HepG2 (cell line): ENCODE data around the gene NRL. TPM values are rescaled to one million over a fixed set of nuclear protein-coding genes. Genes with fewer than 3 reads are reported as not detected.

Source experiments
- AFF4 ChIP-seq: sonication (generic); formaldehyde crosslinking; IDR thresholded peaks from 2 replicates; pipeline ENCODE4 v1.4.0; 2020; ENCODE audit warnings: missing genetic modification reagents
- ARHGAP35 ChIP-seq: sonication (generic); formaldehyde crosslinking; IDR thresholded peaks from 2 replicates; pipeline ENCODE4 v1.9.0; 2022; ENCODE audit warnings: mild to moderate bottlenecking, inconsistent platforms, moderate library complexity, missing genetic modification reagents, borderline replicate concordance
- FOXK1 ChIP-seq: sonication (generic); formaldehyde crosslinking; IDR thresholded peaks from 2 replicates; pipeline ENCODE4 v1.4.0; 2020; ENCODE audit warnings: low read depth, missing genetic modification reagents, borderline replicate concordance
- GATAD1 ChIP-seq: IDR thresholded peaks from 2 replicates; pipeline ENCODE4 v1.6.1; 2016; ENCODE audit warnings: missing genetic modification reagents, missing compliant biosample characterization
- GFI1 ChIP-seq: sonication (generic); formaldehyde crosslinking; IDR thresholded peaks from 2 replicates; pipeline ENCODE4 v1.5.0; 2020; ENCODE audit warnings: missing genetic modification reagents, mild to moderate bottlenecking, borderline replicate concordance
- HNRNPL ChIP-seq: fragments of 200-400 bp; formaldehyde crosslinking; IDR thresholded peaks from 2 replicates; pipeline ENCODE4 v1.6.1; 2017; ENCODE audit warnings: mild to moderate bottlenecking, low read depth, low read length
- KDM2A ChIP-seq: sonication (generic); formaldehyde crosslinking; IDR thresholded peaks from 2 replicates; pipeline ENCODE4 v1.4.0; 2020; ENCODE audit warnings: low read depth, missing genetic modification reagents, borderline replicate concordance
- MAF1 ChIP-seq: sonication (generic); formaldehyde crosslinking; IDR thresholded peaks from 2 replicates; pipeline ENCODE4 v1.5.0; 2020; ENCODE audit warnings: missing genetic modification reagents, borderline replicate concordance
- NFIB ChIP-seq: sonication (generic); formaldehyde crosslinking; IDR thresholded peaks from 2 replicates; pipeline ENCODE4 v1.9.0; 2021; ENCODE audit warnings: missing genetic modification reagents, mild to moderate bottlenecking, borderline replicate concordance
- ZFP82 ChIP-seq: sonication (generic); formaldehyde crosslinking; IDR thresholded peaks from 2 replicates; pipeline ENCODE4 v1.5.1; 2020; ENCODE audit warnings: mild to moderate bottlenecking, missing genetic modification reagents, borderline replicate concordance
- ZNF10 ChIP-seq: sonication (generic); formaldehyde crosslinking; IDR thresholded peaks from 2 replicates; pipeline ENCODE4 v1.4.0; 2020; ENCODE audit warnings: mild to moderate bottlenecking, low read depth, missing genetic modification reagents, borderline replicate concordance
- ZNF17 ChIP-seq: sonication (generic); formaldehyde crosslinking; IDR thresholded peaks from 2 replicates; pipeline ENCODE4 v1.5.0; 2020; ENCODE audit warnings: mild to moderate bottlenecking, missing genetic modification reagents
- ZNF619 ChIP-seq: sonication (generic); formaldehyde crosslinking; IDR thresholded peaks from 2 replicates; pipeline ENCODE4 v1.4.0; 2020; ENCODE audit warnings: mild to moderate bottlenecking, missing genetic modification reagents
- ZNF644 ChIP-seq: IDR thresholded peaks from 2 replicates; pipeline ENCODE4 v1.6.1; 2016; ENCODE audit warnings: low read depth
- ZNF646 ChIP-seq: sonication (generic); formaldehyde crosslinking; IDR thresholded peaks from 2 replicates; pipeline ENCODE4 v1.9.0; 2021; ENCODE audit warnings: mild to moderate bottlenecking, missing genetic modification reagents
- ZNF709 ChIP-seq: sonication (generic); formaldehyde crosslinking; IDR thresholded peaks from 2 replicates; pipeline ENCODE4 v1.5.0; 2020; ENCODE audit warnings: mild to moderate bottlenecking, missing genetic modification reagents
- ZNF740 ChIP-seq: sonication (generic); formaldehyde crosslinking; IDR thresholded peaks from 2 replicates; pipeline ENCODE4 v1.4.0; 2020; ENCODE audit warnings: missing genetic modification reagents
- ZNF746 ChIP-seq: sonication (generic); formaldehyde crosslinking; IDR thresholded peaks from 2 replicates; pipeline ENCODE4 v1.8.0; 2022; ENCODE audit warnings: mild to moderate bottlenecking, missing genetic modification reagents
- polyA plus RNA-seq, 8 experiments: library from polyadenylated mRNA; depleted of rRNA in 3 of 8; stranded (reverse) in 7 of 8; unstranded in 1 of 8; fragments of >200 nt; fragmentation: Illumina TruSeq in 4 of 8; extraction: Trizol in 4 of 8; gene quantifications; 2 replicates each; pipeline versions ENCODE4 v1.2.1 to v1.2.3, GENCODE V29; 2011 to 2016; ENCODE audit warnings: low read depth in 4 of 8, missing spikeins in 1 of 8, mixed read lengths in 1 of 8; ENCODE audit not compliant: insufficient read depth in 1 of 8
- total RNA-seq, 5 experiments: library from RNA; depleted of rRNA; stranded (reverse); fragments of >200 nt; fragmentation: Illumina TruSeq; extraction: Trizol; gene quantifications; 2 replicates each; pipeline ENCODE4 v1.2.3, GENCODE V29; 2016; ENCODE audit warnings: low read depth in 1 of 5

NRL gene
- total and polyA plus RNA-seq, 2 of the 13 experiments (the other 11 are each of a cell fraction or from before 2014, with no cell fraction given) = 2.5 to 4.7 TPM

DNA sequence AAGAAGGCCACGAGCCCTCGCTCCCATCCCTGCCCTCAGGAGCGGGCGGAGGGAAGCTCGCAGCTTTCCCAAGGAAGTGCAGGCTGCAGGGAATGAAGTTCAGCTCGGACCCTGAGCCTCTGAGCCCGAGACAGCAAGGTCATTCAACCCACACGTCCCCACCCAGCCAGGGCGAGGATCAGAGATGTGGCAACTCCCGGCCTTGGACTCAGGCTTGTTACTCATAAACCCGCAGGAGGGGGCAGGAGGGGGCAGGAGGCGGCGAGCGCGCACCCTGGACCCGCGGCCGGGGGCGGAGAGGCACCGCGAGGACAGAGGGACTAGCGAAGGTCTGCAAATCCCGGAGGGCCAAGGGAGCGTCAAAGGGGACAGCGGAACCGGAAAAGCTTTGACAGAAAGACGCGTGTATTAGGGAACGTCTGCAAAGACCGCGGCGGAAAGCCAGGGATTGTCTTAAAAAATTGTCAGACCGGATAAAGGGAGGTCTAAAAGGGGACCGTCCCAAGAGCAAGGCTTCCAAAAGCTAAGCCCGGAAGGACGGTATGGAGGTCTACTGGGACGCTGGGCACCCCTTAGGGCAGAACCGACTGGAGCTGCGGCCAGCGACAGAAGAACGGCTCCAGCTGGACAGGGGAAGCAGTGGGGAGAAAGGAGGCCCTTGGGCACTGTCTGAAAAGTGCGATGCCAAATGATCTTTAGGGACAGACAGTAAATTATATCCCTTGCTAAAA, 783 bp downstream of the NRL start (continued):
- peak; percentile 100 for TF ChIP-seq ZNF619 (CRISPR knock-in tag)
- no peak for TF ChIP-seq NFIB (CRISPR knock-in tag)
- TF ChIP-seq FOXK1 = peak; percentile 98
- peak; percentile 92 for TF ChIP-seq GFI1
- peak; percentile 89; the same call in 1 of the 2 replicates for TF ChIP-seq ARHGAP35 (CRISPR knock-in tag)
- peak; percentile 99 for TF ChIP-seq KDM2A (CRISPR knock-in tag)
- no peak for TF ChIP-seq ZNF10
- TF ChIP-seq MAF1 (CRISPR knock-in tag) = peak; percentile 68; the same call in 1 of the 2 replicates
- TF ChIP-seq HNRNPL = no peak; the same call in 1 of the 2 replicates
- no peak for TF ChIP-seq ZFP82
- TF ChIP-seq ZNF740 (CRISPR knock-in tag) = peak; percentile 78; the same call in 1 of the 2 replicates
- peak; percentile 94 for TF ChIP-seq ZNF644 (CRISPR knock-in tag)
- 0 out of 2 replicates have a peak, but pooled peaks have one; percentile 41 for TF ChIP-seq ZNF17 (CRISPR knock-in tag)
- TF ChIP-seq ZNF709 (CRISPR knock-in tag) = peak; percentile 92
- TF ChIP-seq AFF4 (CRISPR knock-in tag) = peak; percentile 96
- TF ChIP-seq ZNF646 = no peak
- no peak for TF ChIP-seq ZNF746
- peak; percentile 87 for TF ChIP-seq GATAD1 (CRISPR knock-in tag)
